Measurements from ENCODE around the gene DAB2IP.
"Not testable (repeated sequence)": the region's sequence is repeated elsewhere in the genome, so short reads cannot be mapped to it uniquely, and the experiment has no call there.

The DAB2IP gene

GRCh38 chr9:121640491-121641223 is 10.8 kb upstream of the DAB2IP start:
- CTCF ChIA-PET: interaction anchor here (0.5 to 3.4 kb wide), 15 partner anchors 9 to 358 kb away, joined by 3 to 25 read pairs (median 5); no protein-coding TSS in a partner anchor
- POLR2A ChIA-PET: interaction anchor here (0.8 kb wide), 1 partner anchor 43 kb away, joined by 3 read pairs; no protein-coding TSS in a partner anchor

GRCh38 chr9:121641224-121641611 is 10.2 kb upstream of the DAB2IP start:
- ChIA-PET CTCF (interaction anchor here (1.6 to 3.4 kb wide), 3 partner anchors 42 to 47 kb away, joined by 4 to 25 read pairs (median 6); no protein-coding TSS in a partner anchor), POLR2A (no interaction called here)
- no peak for TF ChIP-seq PKNOX1 (IDR thresholded peaks at IDR 0.05)
- TF ChIP-seq CTBP1 (IDR thresholded peaks at IDR 0.05; ENCODE audit: borderline replicate concordance): no peak
- no peak for DNase-seq (ENCODE audit: extremely low spot score)

More at GRCh38 chr9:121640491-121641223, 10.8 kb upstream of the DAB2IP start:
- TF ChIP-seq HDGF (IDR thresholded peaks at IDR 0.05; ENCODE audit: borderline replicate concordance): no peak
- TF ChIP-seq CTBP1 (IDR thresholded peaks at IDR 0.05; ENCODE audit: borderline replicate concordance): no peak
- no peak for TF ChIP-seq LEF1 (IDR thresholded peaks at IDR 0.05; ENCODE audit: borderline replicate concordance)
- no peak for TF ChIP-seq NFRKB (IDR thresholded peaks at IDR 0.05)
- no peak for TF ChIP-seq FOXM1 (IDR thresholded peaks at IDR 0.05; ENCODE audit: borderline replicate concordance)
- no peak for TF ChIP-seq FOXA1 (IDR thresholded peaks at IDR 0.05)
- no peak for TF ChIP-seq SUZ12 (IDR thresholded peaks at IDR 0.05)
- no peak for TF ChIP-seq ARNT (IDR thresholded peaks at IDR 0.05)
- TF ChIP-seq PKNOX1 (IDR thresholded peaks at IDR 0.05): no peak
- no peak for TF ChIP-seq ZNF384 (IDR thresholded peaks at IDR 0.05)
- TF ChIP-seq FOXK2 (IDR thresholded peaks at IDR 0.05): no peak
- TF ChIP-seq TARDBP (IDR thresholded peaks at IDR 0.05): no peak
- TF ChIP-seq BHLHE40 (IDR thresholded peaks at IDR 0.05; ENCODE audit: borderline replicate concordance): no peak
- no peak for TF ChIP-seq ELF4 (IDR thresholded peaks at IDR 0.05)
- no peak for TF ChIP-seq SP1 (IDR thresholded peaks at IDR 0.05)
- TF ChIP-seq L3MBTL2 (conservative IDR thresholded peaks at IDR 0.05): no peak
- DNase-seq (ENCODE audit: extremely low spot score): no peak

- CTCF ChIA-PET: interaction anchor here (0.9 kb wide), 1 partner anchor 41 kb away, joined by 4 read pairs; no protein-coding TSS in a partner anchor
- POLR2A ChIA-PET: interaction anchor here (1.0 to 1.1 kb wide), 2 partner anchors 9 to 96 kb away, joined by 3 read pairs; partner anchors contain the start of gene DAB2IP
- TF ChIP-seq ELF4 (IDR thresholded peaks at IDR 0.05) (no peak), HDGF (IDR thresholded peaks at IDR 0.05; ENCODE audit: borderline replicate concordance) (no peak), BHLHE40 (IDR thresholded peaks at IDR 0.05; ENCODE audit: borderline replicate concordance) (no peak), PKNOX1 (IDR thresholded peaks at IDR 0.05) (no peak), FOXA1 (IDR thresholded peaks at IDR 0.05) (no peak)
- no peak for DNase-seq (ENCODE audit: extremely low spot score)
These were observed 8.7 kb upstream of the DAB2IP start for GRCh38 chr9:121642758-121643157.

- CTCF ChIA-PET: interaction anchor here (0.6 kb wide), 1 partner anchor 30 kb away, joined by 3 read pairs; no protein-coding TSS in a partner anchor
- POLR2A ChIA-PET: interaction anchor here (1.0 to 1.1 kb wide), 2 partner anchors 9 to 97 kb away, joined by 3 read pairs; partner anchors contain the start of gene DAB2IP
- TF ChIP-seq TARDBP (IDR thresholded peaks at IDR 0.05) (no peak), L3MBTL2 (conservative IDR thresholded peaks at IDR 0.05) (no peak), BHLHE40 (IDR thresholded peaks at IDR 0.05; ENCODE audit: borderline replicate concordance) (no peak), LEF1 (IDR thresholded peaks at IDR 0.05; ENCODE audit: borderline replicate concordance) (no peak), NFRKB (IDR thresholded peaks at IDR 0.05) (no peak), CTBP1 (IDR thresholded peaks at IDR 0.05; ENCODE audit: borderline replicate concordance) (no peak), FOXA1 (IDR thresholded peaks at IDR 0.05) (no peak), SUZ12 (IDR thresholded peaks at IDR 0.05) (no peak), ELF4 (IDR thresholded peaks at IDR 0.05) (no peak), ZNF384 (IDR thresholded peaks at IDR 0.05) (no peak), ARNT (IDR thresholded peaks at IDR 0.05) (no peak), FOXM1 (IDR thresholded peaks at IDR 0.05; ENCODE audit: borderline replicate concordance) (no peak), FOXK2 (IDR thresholded peaks at IDR 0.05) (no peak), PKNOX1 (IDR thresholded peaks at IDR 0.05) (no peak), SP1 (IDR thresholded peaks at IDR 0.05) (no peak)
- no peak for DNase-seq (ENCODE audit: extremely low spot score)
These were observed 8.0 kb upstream of the DAB2IP start for GRCh38 chr9:121643473-121643872.

GRCh38 chr9:121644040-121644439 is 7.4 kb upstream of the DAB2IP start:
- DNase-seq (ENCODE audit: extremely low spot score): not testable (repeated sequence)
- ChIA-PET CTCF (interaction anchor here (0.6 kb wide), 1 partner anchor 30 kb away, joined by 3 read pairs; no protein-coding TSS in a partner anchor), POLR2A (interaction anchor here (1.1 kb wide), 1 partner anchor 8 kb away, joined by 3 read pairs; the partner anchor contains the start of gene DAB2IP)

GRCh38 chr9:121645003-121645402 is 6.4 kb upstream of the DAB2IP start:
- CTCF ChIA-PET: no interaction called here
- POLR2A ChIA-PET: no interaction called here

More at GRCh38 chr9:121645003-121645402, 6.4 kb upstream of the DAB2IP start:
- no peak for TF ChIP-seq FOXA1 (IDR thresholded peaks at IDR 0.05)
- TF ChIP-seq FOXM1 (IDR thresholded peaks at IDR 0.05; ENCODE audit: borderline replicate concordance): no peak
- TF ChIP-seq FOXK2 (IDR thresholded peaks at IDR 0.05): no peak
- no peak for TF ChIP-seq NFRKB (IDR thresholded peaks at IDR 0.05)
- TF ChIP-seq PKNOX1 (IDR thresholded peaks at IDR 0.05): no peak
- no peak for TF ChIP-seq CTBP1 (IDR thresholded peaks at IDR 0.05; ENCODE audit: borderline replicate concordance)
- TF ChIP-seq LEF1 (IDR thresholded peaks at IDR 0.05; ENCODE audit: borderline replicate concordance): no peak
- TF ChIP-seq BHLHE40 (IDR thresholded peaks at IDR 0.05; ENCODE audit: borderline replicate concordance): no peak
- TF ChIP-seq ARNT (IDR thresholded peaks at IDR 0.05): no peak
- no peak for TF ChIP-seq TARDBP (IDR thresholded peaks at IDR 0.05)
- no peak for TF ChIP-seq ELF4 (IDR thresholded peaks at IDR 0.05)
- no peak for TF ChIP-seq L3MBTL2 (conservative IDR thresholded peaks at IDR 0.05)
- TF ChIP-seq HDGF (IDR thresholded peaks at IDR 0.05; ENCODE audit: borderline replicate concordance): no peak
- no peak for DNase-seq (ENCODE audit: extremely low spot score)
